Stimulated activated effector memory CD8-positive, alpha-beta T cell treated with anti-CD3 and anti-CD28 coated beads, Interleukin-12 subunit alpha, Interleukin-12 subunit beta, amount 100 ng/mL, for 72 hours (primary cell): ENCODE data around the gene LYPD6B.

ENCODE experiments used
- ATAC-seq: fragments of 150-1000 bp; cut with Tn5 transposase; 2 replicates; pipeline ENCODE4 v1.10.0; 2021
- DNase-seq, 2 donors: peaks; one replicate each; pipeline ENCODE4 v3.0.0; 2021 to 2022; ENCODE audit warnings: low spot score in 2 of 2
- H3K27ac Mint-ChIP-seq: one replicate; pipeline ENCODE4 v1.8.0; 2022; ENCODE audit warnings: mild to moderate bottlenecking, mixed read lengths
- H3K36me3 Mint-ChIP-seq: one replicate; pipeline ENCODE4 v1.8.0; 2022; ENCODE audit warnings: mild to moderate bottlenecking, mixed read lengths
- H3K4me1 Mint-ChIP-seq: one replicate; pipeline ENCODE4 v1.8.0; 2022; ENCODE audit warnings: mixed read lengths
- H3K4me3 Mint-ChIP-seq: one replicate; pipeline ENCODE4 v1.8.0; 2022; ENCODE audit warnings: mild to moderate bottlenecking, mixed read lengths
- H3K9me3 Mint-ChIP-seq: one replicate; pipeline ENCODE4 v1.8.0; 2022; ENCODE audit warnings: mixed read lengths

Gene LYPD6B

GRCh38 chr2:149004836-149005235 is 33.7 kb upstream of the LYPD6B start:
- Mint-ChIP-seq H3K9me3 (no peaks in the 10 kb centered on the region), H3K4me1 (peaks cover 12% of the 10 kb centered on the region), H3K27ac (no peak overlapping the region), H3K36me3 (peaks cover 46% of the 10 kb centered on the region), H3K4me3 (no peak overlapping the region)
- DNase-seq = no peak
- ATAC-seq = no peak

DNA sequence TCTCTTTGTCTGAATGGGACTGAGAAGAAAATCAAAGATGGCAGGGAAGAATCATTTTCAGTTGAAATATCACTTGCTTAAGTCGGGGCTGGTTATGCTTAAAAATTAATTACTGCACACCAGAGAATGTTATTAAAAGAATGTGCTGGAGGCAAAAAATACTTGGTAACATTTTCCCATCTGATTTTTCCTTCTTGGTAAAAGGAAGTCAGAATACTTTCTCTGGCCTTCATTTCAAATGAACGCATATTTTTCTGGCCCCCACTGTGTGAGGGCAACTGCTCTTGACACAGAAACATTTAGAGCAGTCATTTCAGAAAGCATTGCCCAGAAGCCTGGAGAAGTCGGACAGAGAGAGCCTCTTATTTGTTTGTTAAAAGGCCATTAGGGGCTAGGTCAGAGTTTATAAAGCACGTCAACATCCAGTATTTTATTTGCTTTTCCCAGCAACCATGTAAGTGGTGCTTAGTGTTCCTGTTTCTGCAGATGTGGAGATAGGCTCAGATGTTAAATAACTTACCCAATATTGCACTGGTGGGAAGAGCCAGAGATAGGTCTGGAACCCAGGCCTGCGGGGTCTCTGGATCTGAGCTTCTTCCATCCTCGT is 32.9 kb upstream of the LYPD6B start:
- H3K36me3 Mint-ChIP-seq = peaks cover 46% of the 10 kb centered on the region
- ATAC-seq (no peak), DNase-seq (no peak)
- H3K4me1 Mint-ChIP-seq = peaks cover 6% of the 10 kb centered on the region
- H3K9me3 Mint-ChIP-seq = no peaks in the 10 kb centered on the region
- no peak overlapping the region for H3K4me3 Mint-ChIP-seq
- no peak overlapping the region for H3K27ac Mint-ChIP-seq

DNA sequence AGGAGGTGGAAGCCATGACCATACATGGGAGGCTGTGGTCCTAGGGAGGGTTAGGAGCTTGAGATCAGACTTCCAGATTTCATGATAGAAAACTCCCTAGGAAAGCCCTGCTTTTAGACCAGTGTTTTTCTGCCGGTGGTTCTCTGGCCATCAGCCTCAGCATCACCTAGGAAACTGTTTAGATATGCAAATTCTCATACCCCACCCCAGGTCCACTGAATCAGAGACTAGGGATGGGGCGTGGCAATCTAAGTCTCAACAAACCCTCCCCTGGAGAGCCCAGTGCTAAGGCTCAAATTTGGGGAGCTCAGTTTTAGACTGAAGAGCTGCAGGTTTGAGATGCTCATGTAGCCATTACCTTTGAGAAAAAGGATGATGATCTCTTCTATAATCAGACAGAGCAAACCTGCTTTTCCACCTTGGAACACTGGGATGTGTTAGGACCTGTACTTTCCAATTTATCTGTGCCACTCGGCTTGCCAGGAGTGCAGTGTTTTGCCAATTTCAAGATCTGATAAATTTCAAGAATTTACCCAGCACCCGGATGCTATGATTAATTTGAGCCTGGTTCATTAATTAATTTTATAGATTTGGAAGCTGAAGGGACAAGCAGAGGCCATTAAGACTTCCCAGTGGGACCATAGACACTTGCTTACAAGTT is 31.5 kb upstream of the LYPD6B start:
- Mint-ChIP-seq H3K9me3 (no peaks in the 10 kb centered on the region), H3K4me1 (no peaks in the 10 kb centered on the region), H3K27ac (no peak overlapping the region), H3K4me3 (no peak overlapping the region), H3K36me3 (peaks cover 43% of the 10 kb centered on the region)
- ATAC-seq = no peak
- DNase-seq = no peak

- ATAC-seq (no peak), DNase-seq (no peak)
- H3K9me3 Mint-ChIP-seq = no peaks in the 10 kb centered on the region
- H3K4me1 Mint-ChIP-seq = no peaks in the 10 kb centered on the region
- H3K36me3 Mint-ChIP-seq = peaks cover 36% of the 10 kb centered on the region
- no peak overlapping the region for H3K27ac Mint-ChIP-seq
- no peak overlapping the region for H3K4me3 Mint-ChIP-seq
These were observed 30.1 kb upstream of the LYPD6B start for GRCh38 chr2:149008381-149008780.

- Mint-ChIP-seq H3K9me3 (no peaks in the 10 kb centered on the region), H3K36me3 (peaks cover 34% of the 10 kb centered on the region), H3K4me3 (no peak overlapping the region), H3K27ac (no peak overlapping the region), H3K4me1 (no peaks in the 10 kb centered on the region)
- no peak for DNase-seq
- no peak for ATAC-seq
These were observed 28.7 kb upstream of the LYPD6B start for GRCh38 chr2:149009576-149010461.

DNA sequence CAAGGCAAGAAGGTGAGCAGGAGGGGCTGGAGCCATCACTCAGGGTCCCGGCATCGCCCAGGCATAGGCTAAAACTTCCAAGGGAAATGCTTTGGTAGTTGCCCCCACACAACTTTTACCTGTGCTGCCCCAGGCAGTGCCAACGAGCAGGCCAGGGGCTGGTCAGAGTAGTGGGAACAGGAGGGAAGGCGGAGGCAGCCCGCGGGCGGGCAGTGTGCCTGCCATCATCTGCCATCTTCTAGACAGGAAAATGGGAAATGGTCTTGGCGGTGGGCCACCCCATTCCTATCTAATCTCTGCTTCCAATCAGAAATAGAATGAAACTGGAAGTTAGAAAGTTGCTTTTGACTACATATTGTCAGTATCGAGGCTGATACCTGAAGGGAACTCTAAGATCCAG is 26.0 kb upstream of the LYPD6B start:
- no peaks in the 10 kb centered on the region for H3K9me3 Mint-ChIP-seq
- H3K27ac Mint-ChIP-seq = no peak overlapping the region
- H3K36me3 Mint-ChIP-seq = peaks cover 34% of the 10 kb centered on the region
- ATAC-seq = no peak
- no peak overlapping the region for H3K4me3 Mint-ChIP-seq
- no peak for DNase-seq
- peaks cover 11% of the 10 kb centered on the region for H3K4me1 Mint-ChIP-seq

- Mint-ChIP-seq H3K4me1 (peaks cover 11% of the 10 kb centered on the region), H3K9me3 (no peaks in the 10 kb centered on the region), H3K27ac (peak overlapping the region; percentile 18), H3K4me3 (no peak overlapping the region), H3K36me3 (peaks cover 18% of the 10 kb centered on the region)
- DNase-seq (no peak), ATAC-seq (no peak)
These were observed 23.0 kb upstream of the LYPD6B start for GRCh38 chr2:149015501-149015900.

- Mint-ChIP-seq H3K36me3 (peaks cover 16% of the 10 kb centered on the region), H3K27ac (peak overlapping the region; percentile 18), H3K4me3 (no peak overlapping the region), H3K4me1 (peaks cover 11% of the 10 kb centered on the region), H3K9me3 (no peaks in the 10 kb centered on the region)
- ATAC-seq = no peak
- DNase-seq = no peak
These were observed 22.5 kb upstream of the LYPD6B start for GRCh38 chr2:149015926-149016563.

- H3K4me3 Mint-ChIP-seq = no peak overlapping the region
- ATAC-seq = peak; percentile 68
- peaks cover 11% of the 10 kb centered on the region for H3K4me1 Mint-ChIP-seq
- H3K36me3 Mint-ChIP-seq = peaks cover 4% of the 10 kb centered on the region
- H3K9me3 Mint-ChIP-seq = no peaks in the 10 kb centered on the region
- peak overlapping the region; percentile 18 for H3K27ac Mint-ChIP-seq
- DNase-seq = peak; percentile 62 to 82
These were observed 21.1 kb upstream of the LYPD6B start for GRCh38 chr2:149017116-149017985.

- Mint-ChIP-seq H3K9me3 (no peaks in the 10 kb centered on the region), H3K36me3 (peaks cover 16% of the 10 kb centered on the region), H3K4me1 (peaks cover 11% of the 10 kb centered on the region), H3K27ac (no peak overlapping the region), H3K4me3 (no peak overlapping the region)
- DNase-seq = no peak
- no peak for ATAC-seq
These were observed 19.5 kb upstream of the LYPD6B start for GRCh38 chr2:149018981-149019380.

DNA sequence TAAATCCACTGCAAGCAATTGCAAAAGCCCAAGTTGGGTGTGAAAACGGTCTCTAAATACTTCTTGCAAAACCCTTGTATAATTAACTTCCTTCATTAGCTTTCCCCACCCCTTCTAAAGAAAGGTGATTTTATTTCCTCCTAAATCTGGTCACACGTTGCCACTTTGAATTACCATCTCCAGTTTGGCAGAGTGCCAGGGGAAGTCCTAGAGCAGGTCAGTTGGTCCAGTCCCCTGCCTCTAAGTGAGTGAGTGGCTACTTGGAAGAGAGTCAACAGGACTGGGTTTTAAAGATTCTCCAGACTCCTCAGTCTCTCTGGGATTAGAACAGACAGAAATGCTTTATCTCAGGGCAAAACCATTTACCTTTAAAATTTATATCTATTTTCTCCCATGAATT is 18.7 kb upstream of the LYPD6B start:
- DNase-seq = no peak
- Mint-ChIP-seq H3K9me3 (no peaks in the 10 kb centered on the region), H3K4me3 (no peak overlapping the region), H3K36me3 (peaks cover 24% of the 10 kb centered on the region), H3K27ac (no peak overlapping the region), H3K4me1 (peaks cover 11% of the 10 kb centered on the region)
- ATAC-seq = no peak

DNA sequence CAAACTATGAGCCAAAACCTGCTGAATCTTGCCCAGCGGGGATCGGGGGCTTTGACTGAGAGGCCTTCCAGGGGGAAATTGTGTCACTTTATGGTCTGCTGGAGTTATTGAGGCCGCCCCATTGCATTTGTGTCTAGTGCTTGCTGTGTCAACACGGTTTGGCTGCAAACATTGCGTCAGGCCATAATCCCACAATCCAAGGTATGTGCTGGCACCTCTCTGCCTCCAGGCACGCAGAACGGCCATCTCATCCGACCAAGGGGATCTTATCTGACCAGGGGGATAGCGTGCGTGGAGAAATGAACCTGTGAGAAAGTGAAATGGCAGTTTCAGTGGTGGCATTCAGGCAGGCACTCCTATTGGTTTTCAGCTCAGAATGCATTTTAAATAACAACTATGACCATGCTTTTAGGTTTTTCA is 18.1 kb upstream of the LYPD6B start:
- Mint-ChIP-seq H3K36me3 (peaks cover 24% of the 10 kb centered on the region), H3K4me1 (peaks cover 11% of the 10 kb centered on the region), H3K27ac (no peak overlapping the region), H3K4me3 (no peak overlapping the region), H3K9me3 (no peaks in the 10 kb centered on the region)
- DNase-seq (no peak), ATAC-seq (no peak)

DNA sequence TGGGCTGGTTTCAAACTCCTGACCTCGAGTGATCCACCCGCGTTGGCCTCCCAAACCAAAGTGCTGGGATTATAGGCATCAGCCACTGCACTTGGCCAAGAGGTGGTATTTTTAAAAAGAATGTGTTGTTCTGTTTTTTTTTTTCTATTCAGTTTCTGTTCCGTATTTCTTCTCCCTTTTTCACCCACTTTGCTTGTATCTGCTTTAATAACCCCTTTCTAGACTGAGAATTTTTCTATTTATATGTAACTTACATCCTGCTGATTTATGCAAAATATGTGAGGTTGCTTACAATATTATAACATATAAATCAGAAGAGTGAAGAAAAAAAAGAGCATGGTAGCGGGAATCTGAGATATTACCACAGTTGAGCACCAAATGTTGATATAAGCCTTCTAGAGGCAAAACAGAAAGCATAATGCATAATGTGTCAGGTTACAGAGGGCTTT is 17.2 kb upstream of the LYPD6B start:
- Mint-ChIP-seq H3K4me3 (no peak overlapping the region), H3K9me3 (no peaks in the 10 kb centered on the region), H3K4me1 (peaks cover 10% of the 10 kb centered on the region), H3K27ac (no peak overlapping the region), H3K36me3 (peaks cover 24% of the 10 kb centered on the region)
- DNase-seq (no peak), ATAC-seq (no peak)

GRCh38 chr2:149021761-149022160 is 16.7 kb upstream of the LYPD6B start:
- H3K27ac Mint-ChIP-seq = no peak overlapping the region
- H3K4me1 Mint-ChIP-seq = peaks cover 5% of the 10 kb centered on the region
- H3K4me3 Mint-ChIP-seq = no peak overlapping the region
- DNase-seq (no peak), ATAC-seq (no peak)
- H3K36me3 Mint-ChIP-seq = peaks cover 24% of the 10 kb centered on the region
- H3K9me3 Mint-ChIP-seq = no peaks in the 10 kb centered on the region
